ENCODE measurements around the gene RSAD2. TPM values are rescaled to one million over a fixed set of nuclear protein-coding genes. Genes with fewer than 3 reads are reported as not detected.

Gene RSAD2
- total RNA-seq, 1 donor from 2014 or later: 0.67 TPM

DNA sequence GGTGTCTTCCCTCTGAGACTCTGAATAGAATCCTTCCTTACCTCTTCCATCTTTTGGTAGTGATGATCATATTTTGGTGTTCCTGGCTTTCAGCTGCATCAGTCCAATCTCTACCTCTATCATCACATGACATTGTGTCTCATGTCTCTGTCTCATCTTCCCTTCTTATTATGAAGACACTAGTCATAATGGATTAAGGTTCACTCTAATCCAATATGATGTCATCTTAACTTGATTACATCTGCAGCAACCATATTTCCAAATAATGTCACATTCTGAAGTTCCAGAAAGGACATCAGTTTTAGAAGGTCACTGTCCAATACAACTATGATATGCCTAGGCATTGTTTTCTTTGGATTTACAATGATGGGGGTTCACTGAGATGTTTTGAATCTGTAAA lies 43.4 kb upstream of the RSAD2 start:
- H3K9me3 Mint-ChIP-seq: peaks cover 32% of the 10 kb centered on the region
- no peaks in the 10 kb centered on the region for H3K36me3 Mint-ChIP-seq (ENCODE audit: low read depth)
- H3K4me3 Mint-ChIP-seq: no peak overlapping the region
- no peaks in the 10 kb centered on the region for H3K4me1 Mint-ChIP-seq
- ChIA-PET CTCF (no interaction called here), POLR2A (no interaction called here)
- DNase-seq (no peak), ATAC-seq (ENCODE audit: low read depth) (no peak)
- no peak overlapping the region for H3K27ac Mint-ChIP-seq
- intact Hi-C loops (cut with micrococcal nuclease): no loop called here
- no peaks in the 10 kb centered on the region for H3K27me3 Mint-ChIP-seq
- TF ChIP-seq CTCF (IDR thresholded peaks at IDR 0.05): no peak

GRCh38 chr2:6835467-6835866 lies 42.1 kb upstream of the RSAD2 start:
- ATAC-seq (ENCODE audit: low read depth): no peak
- Mint-ChIP-seq H3K36me3 (ENCODE audit: low read depth) (peaks cover 2% of the 10 kb centered on the region), H3K27me3 (no peaks in the 10 kb centered on the region), H3K4me3 (no peak overlapping the region), H3K9me3 (peaks cover 34% of the 10 kb centered on the region), H3K27ac (no peak overlapping the region), H3K4me1 (no peaks in the 10 kb centered on the region)
- no peak for TF ChIP-seq CTCF (IDR thresholded peaks at IDR 0.05)
- intact Hi-C loops (cut with micrococcal nuclease): no loop called here
- ChIA-PET CTCF (no interaction called here), POLR2A (no interaction called here)
- no peak for DNase-seq

GRCh38 chr2:6838673-6839319 lies 38.8 kb upstream of the RSAD2 start:
- no peaks in the 10 kb centered on the region for H3K27me3 Mint-ChIP-seq
- POLR2A ChIA-PET: no interaction called here
- DNase-seq (no peak), ATAC-seq (ENCODE audit: low read depth) (no peak)
- peaks cover 36% of the 10 kb centered on the region for H3K9me3 Mint-ChIP-seq
- no peak for TF ChIP-seq CTCF (IDR thresholded peaks at IDR 0.05)
- H3K4me3 Mint-ChIP-seq: no peak overlapping the region
- H3K4me1 Mint-ChIP-seq: no peaks in the 10 kb centered on the region
- CTCF ChIA-PET: no interaction called here
- H3K36me3 Mint-ChIP-seq (ENCODE audit: low read depth): peaks cover 14% of the 10 kb centered on the region
- intact Hi-C loops (cut with micrococcal nuclease): no loop called here
- H3K27ac Mint-ChIP-seq: no peak overlapping the region

DNA sequence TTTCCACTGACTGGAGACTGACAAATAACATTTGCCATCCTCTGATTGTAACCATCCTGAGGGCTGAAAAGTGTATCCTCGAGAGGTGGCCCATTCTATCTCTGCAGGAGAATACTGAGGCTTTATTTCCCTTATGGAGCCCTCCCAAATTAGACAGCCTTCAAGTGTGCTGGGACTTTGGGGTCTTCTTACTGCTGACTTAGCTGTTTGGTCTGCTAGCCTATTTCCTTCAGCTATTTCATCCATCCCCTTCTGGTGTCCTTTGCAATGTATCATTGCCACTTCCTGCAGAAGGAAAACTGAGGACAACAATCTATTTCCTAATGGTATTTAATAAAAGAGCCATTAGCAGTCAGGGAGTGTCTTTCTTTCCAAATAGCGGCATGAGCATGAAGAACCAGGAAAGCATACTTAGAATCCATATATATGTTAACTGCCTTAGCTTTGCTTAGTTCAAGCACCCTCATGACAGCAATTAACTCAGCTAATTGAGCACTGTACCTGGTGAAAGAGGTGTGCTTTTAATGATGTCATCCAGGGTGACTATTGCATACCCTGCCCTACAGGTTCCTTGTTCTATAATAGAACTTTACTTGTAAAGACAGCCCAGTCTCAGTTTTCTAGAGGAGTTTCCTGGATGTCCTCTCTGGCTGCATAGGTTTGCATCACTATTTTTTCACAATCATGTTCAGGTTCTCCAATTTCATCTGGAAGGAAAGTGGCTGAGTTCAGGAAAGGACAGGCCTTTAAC lies 35.9 kb upstream of the RSAD2 start:
- no peak for TF ChIP-seq CTCF (IDR thresholded peaks at IDR 0.05)
- CTCF ChIA-PET: no interaction called here

GRCh38 chr2:6845312-6845711 lies 32.3 kb upstream of the RSAD2 start:
- ChIA-PET POLR2A (no interaction called here), CTCF (no interaction called here)
- DNase-seq (no peak), ATAC-seq (ENCODE audit: low read depth) (no peak)
- H3K9me3 Mint-ChIP-seq: peaks cover 58% of the 10 kb centered on the region
- intact Hi-C loops (cut with micrococcal nuclease): no loop called here
- H3K4me3 Mint-ChIP-seq: no peak overlapping the region
- no peaks in the 10 kb centered on the region for H3K4me1 Mint-ChIP-seq
- no peak overlapping the region for H3K27ac Mint-ChIP-seq
- TF ChIP-seq CTCF (IDR thresholded peaks at IDR 0.05): no peak
- H3K27me3 Mint-ChIP-seq: no peaks in the 10 kb centered on the region
- peaks cover 57% of the 10 kb centered on the region for H3K36me3 Mint-ChIP-seq (ENCODE audit: low read depth)

More for the DNA sequence above, 35.9 kb upstream of the RSAD2 start:
- POLR2A ChIA-PET: no interaction called here
- DNase-seq (no peak), ATAC-seq (ENCODE audit: low read depth) (no peak)
- intact Hi-C loops (cut with micrococcal nuclease): no loop called here
- H3K9me3 Mint-ChIP-seq: peaks cover 45% of the 10 kb centered on the region
- H3K4me3 Mint-ChIP-seq: no peak overlapping the region
- H3K4me1 Mint-ChIP-seq: no peaks in the 10 kb centered on the region
- no peaks in the 10 kb centered on the region for H3K27me3 Mint-ChIP-seq
- no peak overlapping the region for H3K27ac Mint-ChIP-seq
- peaks cover 27% of the 10 kb centered on the region for H3K36me3 Mint-ChIP-seq (ENCODE audit: low read depth)

Measured in activated B cell treated with CpG ODN at 0.5 μM for 24 hours (primary cell).